AG09309 (cell line): ENCODE data around the gene MAN2A1.

Experiments used
- DNase-seq: peaks from one replicate; pipeline ENCODE4 v3.0.0-alpha.2; 2010; ENCODE audit warnings: low read depth
- H3K4me3 ChIP-seq: 2 replicates; pipeline ENCODE4 v1.5.1; 2011; ENCODE audit warnings: mild to moderate bottlenecking, low read depth, low read length, moderate library complexity; ENCODE audit not compliant: control insufficient read depth
- CTCF ChIP-seq: IDR thresholded peaks from 2 replicates; pipeline ENCODE4 v1.5.1; 2011; ENCODE audit warnings: mild to moderate bottlenecking, low read depth, low read length, inconsistent platforms; ENCODE audit not compliant: insufficient read depth, control insufficient read depth; ENCODE audit errors: missing control alignments

The MAN2A1 gene

GRCh38 chr5:109659901-109660300 lies 29.8 kb upstream of the MAN2A1 start:
- no peak overlapping the region for H3K4me3 ChIP-seq
- DNase-seq: no peak
- TF ChIP-seq CTCF: no peak

- no peak for DNase-seq
- no peak for TF ChIP-seq CTCF
- H3K4me3 ChIP-seq: no peak overlapping the region
Measured at GRCh38 chr5:109660301-109660700, 29.4 kb upstream of the MAN2A1 start.

- no peak overlapping the region for H3K4me3 ChIP-seq
- TF ChIP-seq CTCF: no peak
- no peak for DNase-seq
Measured at GRCh38 chr5:109668237-109668636, 21.5 kb upstream of the MAN2A1 start.

- no peak overlapping the region for H3K4me3 ChIP-seq
- TF ChIP-seq CTCF: no peak
- DNase-seq: no peak
Measured at GRCh38 chr5:109668668-109669422, 20.9 kb upstream of the MAN2A1 start.

- no peak for DNase-seq
- no peak overlapping the region for H3K4me3 ChIP-seq
- no peak for TF ChIP-seq CTCF
Measured at GRCh38 chr5:109669991-109670706, 19.6 kb upstream of the MAN2A1 start.

GRCh38 chr5:109671136-109671535 lies 18.6 kb upstream of the MAN2A1 start:
- DNase-seq: no peak
- no peak for TF ChIP-seq CTCF
- H3K4me3 ChIP-seq: no peak overlapping the region
